Endothelial cell of umbilical vein (primary cell): Measurements from ENCODE around the gene FKBP2. TPM values are rescaled to one million over a fixed set of nuclear protein-coding genes. Genes with fewer than 3 reads are reported as not detected.

ENCODE experiments used
- BruUV-seq: library from RNA; stranded (reverse); fragments of 400-500 nt; replicated peaks from 2 replicates; lab custom pipeline; 2021; lab: Mats Ljungman, UMichigan
- CTCF ChIA-PET: fragments of 300-600, 350-600 bp; sonication (Branson Sonifier 250); formaldehyde crosslinking; loops from one replicate; lab custom pipeline; 2021; ENCODE audit warnings: antibody characterized with exemption, inconsistent platforms; lab: Charles Lee
- POLR2A ChIA-PET: fragments of 300-600, 350-600 bp; sonication (Branson Sonifier 250); formaldehyde crosslinking; loops from one replicate; lab custom pipeline; 2021; ENCODE audit warnings: antibody characterized with exemption, inconsistent platforms; lab: Charles Lee
- DNase-seq: peaks from one replicate; pipeline ENCODE4 v3.0.0-alpha.2; 2011; ENCODE audit warnings: low read depth, low spot score
- FAIRE-seq: peaks from 2 replicates; lab custom pipeline; 2011; peaks lifted over from hg19 to GRCh38; lab: Jason Lieb, UNC
- H2AFZ ChIP-seq: 2 replicates; pipeline ENCODE4 v1.6.0; 2012; ENCODE audit warnings: low read depth, low read length, control low read depth, inconsistent platforms
- H3K27ac ChIP-seq: 2 replicates; pipeline ENCODE4 v1.5.1; 2011; ENCODE audit warnings: low read depth, mild to moderate bottlenecking, control low read depth, low read length, moderate library complexity; ENCODE audit not compliant: insufficient read depth
- H3K27me3 ChIP-seq, 2 experiments: 2 replicates each; pipeline versions ENCODE4 v1.6.0 to v1.6.1; 2011; ENCODE audit warnings: low read length in 2 of 2, mixed read lengths in 1 of 2; ENCODE audit not compliant: control insufficient read depth in 2 of 2, insufficient read depth in 2 of 2
- H3K36me3 ChIP-seq, 2 experiments: 2 replicates in 1 of 2; 3 replicates in 1 of 2; pipeline ENCODE4 v1.5.1; 2011; ENCODE audit warnings: low read length in 2 of 2, mild to moderate bottlenecking in 1 of 2, moderate library complexity in 1 of 2; ENCODE audit not compliant: control insufficient read depth in 2 of 2, insufficient read depth in 2 of 2; ENCODE audit errors: extremely low read depth in 1 of 2
- H3K4me1 ChIP-seq: 3 replicates; pipeline ENCODE4 v1.5.1; 2011; ENCODE audit warnings: mild to moderate bottlenecking, low read length; ENCODE audit not compliant: control insufficient read depth, insufficient read depth; ENCODE audit errors: extremely low read depth
- H3K4me2 ChIP-seq: 2 replicates; pipeline ENCODE4 v1.6.1; 2011; ENCODE audit warnings: low read length, control low read depth, mixed read lengths; ENCODE audit not compliant: insufficient read depth
- H3K4me3 ChIP-seq, 3 experiments: fragments of 200-600 bp in 1 of 3; sonication (generic), shearing (Covaris generic) in 1 of 3; replicated peaks in 1 of 3; 2 replicates each; pipeline ENCODE4 v1.5.1; 2011 to 2016; ENCODE audit warnings: control low read depth in 3 of 3, low read length in 3 of 3, mild to moderate bottlenecking in 2 of 3, inconsistent platforms in 1 of 3, low read depth in 1 of 3, moderate library complexity in 1 of 3; ENCODE audit not compliant: insufficient read depth in 1 of 3
- H3K79me2 ChIP-seq: 2 replicates; pipeline ENCODE4 v1.6.0; 2012; ENCODE audit warnings: low read length, inconsistent platforms; ENCODE audit not compliant: control insufficient read depth, insufficient read depth
- H3K9ac ChIP-seq: replicated peaks from 2 replicates; pipeline ENCODE3; 2011; ENCODE audit warnings: low read length, control low read depth; ENCODE audit not compliant: insufficient read depth; ENCODE audit errors: extremely low read depth
- H3K9me1 ChIP-seq: replicated peaks from 3 replicates; pipeline ENCODE4 v1.6.0; 2011; ENCODE audit warnings: mild to moderate bottlenecking, low read length; ENCODE audit not compliant: control insufficient read depth, insufficient read depth; ENCODE audit errors: extremely low read depth
- H3K9me3 ChIP-seq: replicated peaks from 2 replicates; pipeline ENCODE4 v1.5.1; 2012; ENCODE audit warnings: low read length, inconsistent platforms; ENCODE audit not compliant: control insufficient read depth, insufficient read depth
- H4K20me1 ChIP-seq: replicated peaks from 2 replicates; pipeline ENCODE3; 2011; ENCODE audit warnings: mild to moderate bottlenecking, low read length; ENCODE audit not compliant: control insufficient read depth, insufficient read depth; ENCODE audit errors: extremely low read depth
- CTCF ChIP-seq, 2 donors: IDR thresholded peaks; 1 replicate in 1 of 2; 2 replicates in 1 of 2; pipeline ENCODE4 v1.5.1; 2011; ENCODE audit warnings: low read length in 2 of 2, mild to moderate bottlenecking in 2 of 2, moderate library complexity in 2 of 2, control low read depth in 1 of 2, inconsistent platforms in 1 of 2, low read depth in 1 of 2; ENCODE audit not compliant: insufficient read depth in 1 of 2; ENCODE audit errors: extremely low read depth in 1 of 2
- FOS ChIP-seq: IDR thresholded peaks from 2 replicates; pipeline ENCODE4 v1.6.1; 2011; ENCODE audit warnings: mild to moderate bottlenecking, low read length, moderate library complexity, borderline replicate concordance; ENCODE audit not compliant: insufficient read depth
- MAX ChIP-seq: IDR thresholded peaks from 2 replicates; pipeline ENCODE4 v1.6.1; 2011; ENCODE audit not compliant: insufficient read depth, insufficient read length
- dilution Hi-C: fragments of 300-500 bp; cut with MboI; formaldehyde crosslinking; loops from one replicate; pipeline ENCODE4 v1.15.0; 2019; ENCODE audit warnings: low sequenced_read_pairs; ENCODE audit not compliant: extremely low pct_ligation_motif_present
- intact Hi-C: fragments of 100-400 bp; cut with micrococcal nuclease; formaldehyde crosslinking; loops from one replicate; pipeline ENCODE4 v1.10.0; 2022
- polyA plus RNA-seq, 4 experiments: library from polyadenylated mRNA; depleted of rRNA in 3 of 4; stranded (reverse) in 3 of 4; unstranded in 1 of 4; fragments of >200 nt; gene quantifications; 2 replicates each; pipeline versions ENCODE4 v1.2.1 to v1.2.3, GENCODE V29; 2011 to 2012; ENCODE audit warnings: missing spikeins in 1 of 4
- total RNA-seq: library from RNA; stranded (reverse); gene quantifications from 2 replicates; pipeline ENCODE4 v1.2.3, GENCODE V29; 2021

Gene FKBP2
- total and polyA plus RNA-seq, 2 donors (not counting 3 experiments of a cell fraction or from before 2014, with no cell fraction given): 48.5 to 74.4 TPM

GRCh38 chr11:64260147-64260708 is 19.3 kb downstream of the FKBP2 start:
- ChIA-PET POLR2A (interaction anchor here (0.6 kb wide), 1 partner anchor 1616 kb away, joined by 3 read pairs; no protein-coding TSS in a partner anchor), CTCF (interaction anchor here (0.6 to 0.8 kb wide), 3 partner anchors 8 to 56 kb away, joined by 4 read pairs; partner anchors contain the start of gene CATSPERZ)
- no peak overlapping the region for H3K27ac ChIP-seq

More at GRCh38 chr11:64260147-64260708, 19.3 kb downstream of the FKBP2 start:
- H3K4me2 ChIP-seq: no peak overlapping the region
- no peaks in the 10 kb centered on the region for H4K20me1 ChIP-seq
- BruUV-seq: no TSS peak
- FAIRE-seq (no peak), DNase-seq (no peak)
- no peaks in the 10 kb centered on the region for H3K9me3 ChIP-seq
- H3K9me1 ChIP-seq: no peaks in the 10 kb centered on the region
- peaks cover 15% of the 10 kb centered on the region for H3K4me1 ChIP-seq
- H3K9ac ChIP-seq: no peak overlapping the region
- H3K79me2 ChIP-seq: no peaks in the 10 kb centered on the region
- TF ChIP-seq FOS (no peak), CTCF (IDR thresholded peaks at IDR 0.05; ENCODE audit: extremely low read depth in 1 of 2, insufficient read depth in 1 of 2, low read depth in 1 of 2, low read length in 2 of 2) (no peak), MAX (no peak)
- peaks cover 18 to 40% of the 10 kb centered on the region in 2 experiments for H3K36me3 ChIP-seq
- H2AFZ ChIP-seq: no peak overlapping the region
- H3K4me3 ChIP-seq: no peak overlapping the region
- dilution Hi-C loops: no loop called here
- intact Hi-C loops: no loop called here
- H3K27me3 ChIP-seq: no peaks in the 10 kb centered on the region
